HG03064 (cell line): Measurements from ENCODE around the gene FHL5.
A peak's percentile ranks its signal among the peaks of the same experiment; 100 is the strongest.
"Not testable (repeated sequence)": the region's sequence is repeated elsewhere in the genome, so short reads cannot be mapped to it uniquely, and the experiment has no call there.

ENCODE experiments used
- ATAC-seq: cut with Tn5 transposase; IDR thresholded peaks from one replicate; pipeline ENCODE4 v1.9.1; 2021; ENCODE audit warnings: low read depth; ENCODE audit not compliant: unreplicated experiment

The FHL5 gene

DNA sequence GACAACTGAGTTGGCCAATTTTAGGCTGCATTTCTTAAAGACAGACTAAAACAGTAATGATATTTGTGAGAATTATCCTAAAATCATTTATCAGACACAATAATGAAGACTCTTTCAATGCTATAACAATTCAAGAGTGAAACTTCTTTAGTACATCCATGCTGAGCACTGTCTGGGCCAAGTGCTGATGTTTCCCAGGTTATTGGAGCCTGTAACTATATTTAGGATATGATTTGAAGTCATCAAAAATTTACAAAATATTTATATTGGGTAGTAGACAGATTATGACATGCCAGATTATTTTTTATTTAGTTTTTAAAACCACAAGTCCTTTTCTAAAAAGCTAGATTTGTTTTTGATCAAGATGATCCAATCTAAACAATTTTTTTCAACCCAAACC, 45.1 kb downstream of the FHL5 start:
- ATAC-seq: no peak

- ATAC-seq: peak; percentile 49
These were observed 47.1 kb downstream of the FHL5 start for GRCh38 chr6:96610019-96610418.

- ATAC-seq: peak; percentile 70
These were observed 48.5 kb downstream of the FHL5 start for GRCh38 chr6:96611342-96611991.

GRCh38 chr6:96613291-96613999, 50.5 kb downstream of the FHL5 start:
- ATAC-seq: peak; percentile 57

DNA sequence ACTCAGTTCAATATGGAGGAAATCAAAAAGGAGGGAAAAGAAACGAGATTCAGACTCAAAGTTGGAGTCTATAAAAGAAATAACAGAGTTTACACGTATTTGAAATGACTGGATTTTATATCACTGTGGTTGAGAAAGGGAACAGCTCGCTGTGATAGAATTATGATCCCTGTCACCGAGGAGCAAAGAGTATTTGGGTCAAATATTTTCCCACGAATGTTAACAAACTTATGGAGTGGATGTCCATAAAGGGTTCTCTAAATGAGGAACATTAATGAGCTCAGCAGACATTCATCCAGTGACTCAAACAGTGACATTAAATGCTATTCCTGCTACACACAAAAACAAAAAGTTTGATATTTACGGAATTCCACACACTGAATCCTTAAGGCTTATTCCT, 57.9 kb downstream of the FHL5 start:
- ATAC-seq: no peak

DNA sequence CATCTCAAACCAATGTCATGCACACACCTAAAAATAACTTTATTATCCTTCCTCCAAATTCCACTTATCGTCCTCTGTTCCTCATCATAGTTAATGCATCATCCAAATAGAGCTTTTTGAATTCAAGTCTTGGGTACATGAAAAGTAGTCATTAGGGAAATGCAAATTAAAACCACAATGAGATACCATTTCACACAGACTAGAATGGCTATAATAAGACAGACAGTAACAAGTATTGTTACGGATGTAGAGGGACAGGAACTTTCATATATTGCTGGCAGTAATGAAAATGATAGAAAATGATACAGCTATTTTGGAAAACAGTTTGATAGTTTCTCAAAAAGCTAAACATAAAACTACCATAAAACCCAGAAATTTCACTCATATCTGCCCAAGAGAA, 59.1 kb downstream of the FHL5 start:
- ATAC-seq: no peak

- no peak for ATAC-seq
These were observed 62.0 kb downstream of the FHL5 start for GRCh38 chr6:96624957-96625356.

DNA sequence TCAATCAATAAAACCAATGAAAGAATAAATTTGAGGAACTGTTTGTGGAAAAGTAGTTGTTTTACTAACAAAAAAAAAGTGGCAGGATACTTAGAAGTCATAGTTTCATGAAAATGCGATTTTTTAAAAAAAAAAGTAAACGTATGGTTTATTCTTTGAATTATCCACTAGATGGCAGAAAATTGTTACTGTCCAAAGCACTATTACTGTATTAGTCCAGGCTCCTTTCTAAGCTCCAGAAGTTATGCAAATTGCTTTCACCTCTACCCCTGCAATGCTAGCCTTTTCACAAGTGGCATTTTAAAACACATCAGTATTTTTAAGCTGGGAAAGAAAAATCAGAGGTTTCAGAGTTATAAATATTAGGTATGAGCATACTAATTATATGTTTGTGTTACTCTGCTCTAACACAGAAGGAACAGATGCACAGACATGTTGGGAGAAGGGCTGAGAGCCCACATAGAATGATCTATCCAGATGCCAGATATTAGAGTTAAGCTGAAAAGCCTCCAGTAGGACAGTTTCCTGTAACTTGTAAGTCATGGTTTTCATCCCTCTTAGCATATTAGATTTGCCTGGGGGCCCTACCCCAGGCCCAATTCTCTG, 63.9 kb downstream of the FHL5 start:
- peak; percentile 85 for ATAC-seq

- no peak for ATAC-seq
These were observed 68.3 kb downstream of the FHL5 start for GRCh38 chr6:96631248-96631647.

GRCh38 chr6:96637979-96638378, 75.1 kb downstream of the FHL5 start:
- not testable (repeated sequence) for ATAC-seq

DNA sequence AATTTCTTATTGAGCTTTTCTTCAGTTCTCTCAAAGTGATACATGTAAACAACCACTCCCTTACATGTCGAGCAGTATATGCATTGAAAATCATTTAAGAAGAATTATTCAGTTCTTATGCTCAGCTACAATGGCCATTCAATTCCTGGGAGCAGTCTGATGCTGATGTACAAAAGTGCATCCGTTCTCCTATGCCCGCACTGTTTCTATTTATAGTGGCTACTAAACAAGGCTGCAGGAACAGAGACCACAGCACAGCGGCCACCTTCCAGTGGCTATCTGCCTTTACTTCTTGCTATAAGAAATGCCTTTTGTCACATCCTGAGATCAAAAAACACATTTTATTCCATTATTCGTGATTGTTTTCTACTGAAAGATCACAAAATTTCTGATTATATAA, 82.2 kb downstream of the FHL5 start:
- ATAC-seq: no peak

- ATAC-seq: peak; percentile 62
These were observed 87.0 kb downstream of the FHL5 start for GRCh38 chr6:96649926-96650325.

GRCh38 chr6:96651816-96652215, 88.9 kb downstream of the FHL5 start:
- no peak for ATAC-seq

- no peak for ATAC-seq
These were observed 89.6 kb downstream of the FHL5 start for GRCh38 chr6:96652552-96652951.

DNA sequence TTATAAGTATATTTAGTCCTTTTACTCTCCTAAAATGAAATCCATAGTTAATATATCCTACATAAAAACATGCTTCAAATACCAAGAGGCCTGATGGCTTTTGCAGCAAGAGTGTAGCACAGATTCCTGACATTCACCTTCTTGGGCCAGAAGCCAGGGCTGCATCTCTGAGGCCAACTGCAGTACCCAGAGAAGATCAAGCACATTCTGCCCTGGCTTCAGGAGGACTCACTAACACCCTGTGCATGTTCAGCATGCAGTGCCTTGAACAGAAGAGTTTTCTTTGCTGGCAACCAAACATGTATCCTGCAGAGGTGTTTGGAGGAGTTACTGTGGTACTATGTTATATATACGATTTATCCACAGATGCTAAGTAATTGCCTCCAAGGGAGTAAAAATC, 90.3 kb downstream of the FHL5 start:
- no peak for ATAC-seq

GRCh38 chr6:96656567-96656966, 93.6 kb downstream of the FHL5 start:
- no peak for ATAC-seq

GRCh38 chr6:96657344-96657743, 94.4 kb downstream of the FHL5 start:
- no peak for ATAC-seq

GRCh38 chr6:96659084-96659845, 96.3 kb downstream of the FHL5 start:
- ATAC-seq: no peak
